DOHH2 (cell line): Measurements from ENCODE around the gene CYBRD1.

Source experiments
- EZH2phosphoT487 ChIP-seq: fragments of 200-600 bp; sonication (generic); IDR thresholded peaks from 2 replicates; pipeline ENCODE4 v1.6.1; 2017; ENCODE audit warnings: borderline replicate concordance, mild to moderate bottlenecking, antibody characterized with exemption, low read length, moderate library complexity, mixed read lengths
- TF ChIP-seq, protein P1 (sequence below): fragments of 200-600 bp; sonication (generic); IDR thresholded peaks from one replicate; pipeline ENCODE4 v1.5.1; 2014; ENCODE audit warnings: antibody characterized with exemption, mild to moderate bottlenecking, low read depth, low read length; ENCODE audit not compliant: poor library complexity, severe bottlenecking

DNA sequence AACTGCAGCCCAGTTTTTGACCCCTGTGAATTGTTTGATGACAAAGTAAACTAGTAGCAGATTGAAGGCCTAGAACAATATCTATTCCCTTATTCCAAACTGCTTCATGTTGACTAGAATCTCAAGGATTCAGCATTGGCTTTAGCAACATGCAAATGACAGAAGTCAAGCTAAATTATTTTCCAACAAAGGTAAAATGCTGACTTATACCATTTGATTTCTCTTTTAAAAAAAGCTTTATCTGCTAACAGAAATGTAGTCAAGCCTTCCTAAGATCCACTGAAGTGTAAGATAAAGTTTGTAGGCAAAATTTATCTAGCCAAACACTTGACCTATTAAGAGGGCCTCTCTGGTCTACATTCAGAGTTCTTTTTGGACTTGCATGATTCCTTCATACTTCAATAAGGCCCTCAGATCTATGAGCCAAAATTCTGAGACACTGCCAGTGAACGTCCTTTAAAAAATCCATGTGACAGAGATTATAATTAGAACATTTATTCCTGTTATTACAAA lies 9.5 kb upstream of the CYBRD1 start:
- TF ChIP-seq, protein P1, sequence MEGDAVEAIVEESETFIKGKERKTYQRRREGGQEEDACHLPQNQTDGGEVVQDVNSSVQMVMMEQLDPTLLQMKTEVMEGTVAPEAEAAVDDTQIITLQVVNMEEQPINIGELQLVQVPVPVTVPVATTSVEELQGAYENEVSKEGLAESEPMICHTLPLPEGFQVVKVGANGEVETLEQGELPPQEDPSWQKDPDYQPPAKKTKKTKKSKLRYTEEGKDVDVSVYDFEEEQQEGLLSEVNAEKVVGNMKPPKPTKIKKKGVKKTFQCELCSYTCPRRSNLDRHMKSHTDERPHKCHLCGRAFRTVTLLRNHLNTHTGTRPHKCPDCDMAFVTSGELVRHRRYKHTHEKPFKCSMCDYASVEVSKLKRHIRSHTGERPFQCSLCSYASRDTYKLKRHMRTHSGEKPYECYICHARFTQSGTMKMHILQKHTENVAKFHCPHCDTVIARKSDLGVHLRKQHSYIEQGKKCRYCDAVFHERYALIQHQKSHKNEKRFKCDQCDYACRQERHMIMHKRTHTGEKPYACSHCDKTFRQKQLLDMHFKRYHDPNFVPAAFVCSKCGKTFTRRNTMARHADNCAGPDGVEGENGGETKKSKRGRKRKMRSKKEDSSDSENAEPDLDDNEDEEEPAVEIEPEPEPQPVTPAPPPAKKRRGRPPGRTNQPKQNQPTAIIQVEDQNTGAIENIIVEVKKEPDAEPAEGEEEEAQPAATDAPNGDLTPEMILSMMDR: no peak
- no peak for TF ChIP-seq EZH2phosphoT487
